SK-N-SH (cell line): Measurements from ENCODE around the gene GPRASP2.

Source experiments
- MAX ChIP-seq: IDR thresholded peaks from 2 replicates; pipeline ENCODE4 v1.4.0; 2012; ENCODE audit warnings: low read depth
- TF ChIP-seq, protein P1 (sequence below): fragments of 200-600 bp; sonication (generic); IDR thresholded peaks from 2 replicates; pipeline ENCODE4 v1.6.1; 2017; ENCODE audit warnings: antibody characterized with exemption, mild to moderate bottlenecking, moderate library complexity

- peak; percentile 97 for TF ChIP-seq MAX
- TF ChIP-seq, protein P1, sequence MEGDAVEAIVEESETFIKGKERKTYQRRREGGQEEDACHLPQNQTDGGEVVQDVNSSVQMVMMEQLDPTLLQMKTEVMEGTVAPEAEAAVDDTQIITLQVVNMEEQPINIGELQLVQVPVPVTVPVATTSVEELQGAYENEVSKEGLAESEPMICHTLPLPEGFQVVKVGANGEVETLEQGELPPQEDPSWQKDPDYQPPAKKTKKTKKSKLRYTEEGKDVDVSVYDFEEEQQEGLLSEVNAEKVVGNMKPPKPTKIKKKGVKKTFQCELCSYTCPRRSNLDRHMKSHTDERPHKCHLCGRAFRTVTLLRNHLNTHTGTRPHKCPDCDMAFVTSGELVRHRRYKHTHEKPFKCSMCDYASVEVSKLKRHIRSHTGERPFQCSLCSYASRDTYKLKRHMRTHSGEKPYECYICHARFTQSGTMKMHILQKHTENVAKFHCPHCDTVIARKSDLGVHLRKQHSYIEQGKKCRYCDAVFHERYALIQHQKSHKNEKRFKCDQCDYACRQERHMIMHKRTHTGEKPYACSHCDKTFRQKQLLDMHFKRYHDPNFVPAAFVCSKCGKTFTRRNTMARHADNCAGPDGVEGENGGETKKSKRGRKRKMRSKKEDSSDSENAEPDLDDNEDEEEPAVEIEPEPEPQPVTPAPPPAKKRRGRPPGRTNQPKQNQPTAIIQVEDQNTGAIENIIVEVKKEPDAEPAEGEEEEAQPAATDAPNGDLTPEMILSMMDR = no peak
These were observed 53.6 kb downstream of the GPRASP2 start for GRCh38 chrX:102765809-102766208.
